Smooth muscle cell (in vitro differentiated cells): ENCODE results near the gene CASP10. TPM values are rescaled to one million over a fixed set of nuclear protein-coding genes. Genes with fewer than 3 reads are reported as not detected.

Experiments
- polyA plus RNA-seq: library from polyadenylated mRNA; unstranded; fragments of >200 nt; fragmentation: Nextera tagmentation; extraction: Ambion mirVana; gene quantifications from 2 replicates; pipeline ENCODE4 v1.2.1, GENCODE V29; 2016
- small RNA-seq: library from RNA; depleted of rRNA; stranded (forward); fragments of <200 nt; gene quantifications from one replicate; pipeline ENCODE3, GENCODE V24; 2014
- total RNA-seq: library from RNA; depleted of rRNA; stranded (reverse); fragments of >200 nt; gene quantifications from 2 replicates; pipeline ENCODE4 v1.2.3, GENCODE V29; 2014

Gene CASP10
- total and polyA plus RNA-seq, 2 experiments from 2014 or later = 0.36 to 1.1 TPM

Small RNA genes within 50 kb of the gene (small RNA-seq; reads per million reads assigned to genes)
- not detected for gene AC007283.2
- gene MTND4LP13 = not detected
- 0.11 reads per million for gene RNU7-45P

Other genes with a start within 250 kb of the CASP10 start
- gene ORC2, start 219.5 kb upstream of the CASP10 start, total RNA-seq = 11.5 and 16.0 TPM in 2 replicates
- gene ORC2, start 219.5 kb upstream of the CASP10 start, polyA plus RNA-seq = 7.1 and 8.3 TPM in 2 replicates
- 15.1 and 17.9 TPM in 2 replicates for gene HYCC2, start 111.5 kb upstream of the CASP10 start, total RNA-seq
- gene HYCC2, start 111.5 kb upstream of the CASP10 start, polyA plus RNA-seq = 3.6 and 6.3 TPM in 2 replicates
- 88.6 and 89.0 TPM in 2 replicates for gene NDUFB3, start 111.1 kb upstream of the CASP10 start, total RNA-seq
- 201 and 216 TPM in 2 replicates for gene NDUFB3, start 111.1 kb upstream of the CASP10 start, polyA plus RNA-seq
- 27.1 and 42.5 TPM in 2 replicates for gene CFLAR, start 67.0 kb upstream of the CASP10 start, total RNA-seq
- 16.0 and 24.0 TPM in 2 replicates for gene CFLAR, start 67.0 kb upstream of the CASP10 start, polyA plus RNA-seq
- 6.6 and 12.9 TPM in 2 replicates for gene CASP8, start 77.4 kb downstream of the CASP10 start, total RNA-seq
- gene CASP8, start 77.4 kb downstream of the CASP10 start, polyA plus RNA-seq = 5.3 and 5.7 TPM in 2 replicates
- 0.76 and 0.94 TPM in 2 replicates for gene FLACC1, start 174.2 kb downstream of the CASP10 start, total RNA-seq
- gene FLACC1, start 174.2 kb downstream of the CASP10 start, polyA plus RNA-seq = 0.95 TPM in 1 of 2 replicates, not detected in the other